Urinary bladder (tissue), 4 donors: ENCODE measurements around the gene LRP1B. TPM values are rescaled to one million over a fixed set of nuclear protein-coding genes. Genes with fewer than 3 reads are reported as not detected.

ENCODE experiments used
- DNase-seq: peaks from one replicate; pipeline ENCODE4 v3.0.0-alpha.2; 2015; ENCODE audit errors: extremely low spot score
- H3K27ac ChIP-seq: one replicate; pipeline ENCODE4 v1.5.1; 2013; ENCODE audit warnings: low read depth, mild to moderate bottlenecking, moderate library complexity
- H3K36me3 ChIP-seq: one replicate; pipeline ENCODE4 v1.6.1; 2013; ENCODE audit warnings: mild to moderate bottlenecking, moderate library complexity; ENCODE audit not compliant: insufficient read depth
- H3K4me1 ChIP-seq: one replicate; pipeline ENCODE4 v1.6.1; 2013; ENCODE audit warnings: mild to moderate bottlenecking, moderate library complexity; ENCODE audit not compliant: insufficient read depth
- H3K4me3 ChIP-seq: one replicate; pipeline ENCODE4 v1.5.1; 2013; ENCODE audit warnings: low read depth, low read length
- WGBS: extraction: QIAGEN DNeasy Blood & Tissue Kit; methylation state at CpG from one replicate; pipeline ENCODE4 v1.1.7; 2013; 5-methylcytosine and 5-hydroxymethylcytosine counted together
- polyA plus RNA-seq: library from polyadenylated mRNA; stranded (reverse); fragments of 200-250 nt; gene quantifications from one replicate; pipeline ENCODE4 v1.2.3, GENCODE V29; 2013
- total RNA-seq: library from RNA; depleted of rRNA; stranded (reverse); fragments of >200 nt; gene quantifications from one replicate; pipeline ENCODE4 v1.2.3, GENCODE V29; 2014
- donor health status: healthy with polysubstance abuse.
- donor health status: healthy.

Gene LRP1B
- total and polyA plus RNA-seq, 2 donors: 0.05 to 13.3 TPM

DNA sequence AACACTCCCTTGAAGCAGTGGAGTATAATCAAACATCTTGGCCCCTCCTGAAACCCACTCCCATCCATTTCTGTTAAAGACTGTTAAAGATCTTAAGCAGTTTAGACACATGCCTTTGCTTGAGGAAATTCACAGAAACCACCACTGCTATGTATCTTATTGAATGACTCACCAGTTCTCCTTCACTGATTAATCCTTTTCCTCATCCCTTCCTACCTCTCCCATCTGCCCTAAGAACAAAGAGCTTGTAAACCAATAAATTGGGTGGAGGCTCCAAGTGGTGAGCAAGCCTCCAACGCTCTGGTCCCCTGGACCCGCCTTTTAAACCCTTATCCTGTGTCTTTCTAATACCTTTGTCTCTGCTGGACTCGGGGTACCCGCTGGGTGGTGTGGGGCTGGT lies 746.1 kb downstream of the LRP1B start:
- 78% methylated on average over 4 of the region's 4 CpGs for WGBS
- H3K27ac ChIP-seq: no peak overlapping the region
- no peak overlapping the region for H3K4me3 ChIP-seq
- no peaks in the 10 kb centered on the region for H3K36me3 ChIP-seq
- no peaks in the 10 kb centered on the region for H3K4me1 ChIP-seq
- DNase-seq: no peak

DNA sequence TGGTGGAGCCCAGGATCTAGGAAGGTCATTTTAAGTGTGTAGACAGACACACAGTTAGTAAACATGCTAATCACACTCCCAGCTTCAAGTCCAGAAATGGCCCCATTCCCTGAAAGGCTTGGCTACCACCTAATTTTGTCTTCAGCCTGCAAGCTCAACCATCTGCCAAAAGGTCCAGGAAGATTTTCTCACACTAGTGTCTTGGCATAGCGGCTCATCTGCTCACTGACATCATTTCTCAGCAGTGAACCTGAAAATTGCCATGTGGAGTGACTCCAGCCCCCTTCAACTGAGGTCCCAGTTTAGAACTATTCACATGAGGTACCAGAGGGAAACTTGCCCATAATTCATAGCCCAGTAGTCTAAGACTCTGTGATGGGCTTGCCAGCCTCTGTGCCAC lies 748.9 kb downstream of the LRP1B start:
- DNase-seq: no peak
- 97% methylated on average over 1 of the region's 1 CpG for WGBS
- Histone ChIP-seq H3K4me1 (no peaks in the 10 kb centered on the region), H3K36me3 (no peaks in the 10 kb centered on the region), H3K4me3 (no peak overlapping the region), H3K27ac (no peak overlapping the region)

DNA sequence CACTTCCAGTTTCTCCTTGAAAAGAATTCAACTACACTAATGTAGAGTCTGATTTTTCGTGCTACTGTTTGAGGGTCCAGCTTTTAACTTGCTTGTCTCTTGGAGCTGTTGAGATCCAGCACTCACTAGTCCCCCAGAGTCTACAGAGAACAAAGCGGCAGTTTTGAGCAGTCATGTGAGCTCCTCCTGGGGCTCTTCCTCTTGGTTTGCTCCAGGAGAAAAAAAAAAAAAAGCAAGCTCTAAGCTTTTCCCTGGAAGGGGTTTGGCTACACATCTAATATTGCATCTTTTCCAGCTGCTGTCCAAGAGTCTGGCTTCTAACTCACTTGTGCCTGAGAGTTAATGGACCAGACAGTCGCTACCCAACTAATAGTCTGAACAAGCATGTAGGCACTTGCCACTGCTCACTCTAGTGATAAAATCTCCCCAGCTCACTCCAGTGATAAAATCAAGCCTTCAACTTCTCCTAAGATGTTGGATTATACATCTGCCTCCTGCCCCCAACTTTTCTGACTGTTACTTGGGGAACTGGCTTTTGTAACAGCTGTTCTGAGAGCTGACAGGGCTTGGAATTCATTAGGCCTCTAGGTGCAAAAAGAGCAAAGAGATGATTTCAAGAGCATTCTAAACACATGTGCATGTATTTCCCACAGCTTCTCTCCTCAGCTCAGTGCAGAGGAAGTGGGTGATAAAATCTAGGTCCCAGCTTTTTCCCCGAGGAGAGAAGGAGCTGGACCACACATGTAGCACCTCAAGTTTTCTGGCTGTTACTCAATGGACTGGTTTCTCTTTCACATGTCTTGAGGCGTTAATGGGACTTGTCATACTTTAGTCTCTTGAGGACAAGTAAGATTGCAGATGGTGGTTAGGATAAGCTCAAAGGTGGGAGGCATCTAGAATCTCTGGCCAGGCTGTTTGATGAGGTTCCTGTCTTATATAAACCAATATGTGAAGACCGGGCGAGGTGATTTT lies 750.5 kb downstream of the LRP1B start:
- H3K36me3 ChIP-seq: no peaks in the 10 kb centered on the region
- H3K4me1 ChIP-seq: no peaks in the 10 kb centered on the region
- WGBS: 67% methylated on average over 7 of the region's 7 CpGs
- H3K27ac ChIP-seq: no peak overlapping the region
- H3K4me3 ChIP-seq: no peak overlapping the region
- DNase-seq: no peak

DNA sequence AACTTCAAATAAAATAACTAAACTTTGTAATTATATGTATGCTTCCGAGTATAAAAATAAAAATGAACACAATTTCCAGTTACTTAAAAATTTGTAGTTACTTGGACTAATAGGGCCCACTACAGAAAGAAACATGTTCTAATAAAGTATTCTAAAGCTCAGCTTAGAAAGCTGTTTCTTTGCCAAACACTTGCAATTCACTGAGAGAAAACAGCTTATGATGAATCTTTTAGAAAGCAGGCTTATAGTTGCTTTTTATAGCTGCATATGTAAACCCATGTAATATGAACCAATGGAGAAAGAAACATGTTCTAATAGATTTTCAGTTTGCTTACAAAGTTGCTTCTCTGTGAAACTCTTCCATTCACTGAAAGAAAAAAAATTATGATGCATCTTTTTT lies 766.0 kb downstream of the LRP1B start:
- no peak overlapping the region for H3K27ac ChIP-seq
- no peak for DNase-seq
- H3K36me3 ChIP-seq: no peaks in the 10 kb centered on the region
- 78% methylated on average over 1 of the region's 1 CpG for WGBS
- H3K4me1 ChIP-seq: no peaks in the 10 kb centered on the region
- H3K4me3 ChIP-seq: no peak overlapping the region

DNA sequence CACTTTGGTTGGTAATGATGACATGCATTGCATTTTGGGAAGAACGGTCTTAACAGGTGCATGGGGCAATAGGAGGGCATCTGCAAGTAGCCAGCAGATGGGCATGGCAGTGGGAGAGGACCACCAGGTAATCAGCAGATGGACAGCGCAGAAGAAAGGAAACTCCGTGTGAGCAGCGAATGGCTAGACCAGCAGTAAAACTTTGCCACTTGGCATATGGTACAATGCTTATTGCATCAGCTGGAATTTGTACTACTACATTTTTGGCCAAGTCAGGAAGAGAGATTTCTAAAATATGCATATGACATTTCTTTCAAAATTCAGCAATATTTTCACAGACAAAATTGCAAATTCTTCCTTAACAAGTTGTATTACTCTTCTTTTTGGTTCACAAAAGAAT lies 768.5 kb downstream of the LRP1B start:
- no peaks in the 10 kb centered on the region for H3K4me1 ChIP-seq
- WGBS: 90% methylated on average over 4 of the region's 4 CpGs
- H3K4me3 ChIP-seq: no peak overlapping the region
- H3K36me3 ChIP-seq: no peaks in the 10 kb centered on the region
- no peak overlapping the region for H3K27ac ChIP-seq
- DNase-seq: no peak

DNA sequence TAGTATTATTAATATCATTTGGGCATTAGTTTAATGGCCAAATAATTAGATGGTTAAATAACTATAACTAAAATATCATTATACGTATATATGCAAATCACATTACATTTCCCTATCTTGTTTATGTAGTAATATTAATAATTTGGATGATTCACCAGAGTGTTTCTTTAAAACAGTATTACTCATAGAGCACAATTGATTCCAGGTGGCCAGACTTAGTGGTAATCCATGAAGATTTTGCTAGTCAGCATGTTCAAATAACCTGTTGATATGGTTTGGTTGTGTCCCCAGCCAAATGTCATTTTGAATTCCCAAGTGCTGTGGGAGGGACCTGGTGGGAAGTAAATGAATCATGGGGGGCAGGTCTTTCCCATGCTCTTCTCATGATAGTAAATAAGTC lies 782.3 kb downstream of the LRP1B start:
- WGBS: 93% methylated on average over 1 of the region's 1 CpG
- no peak overlapping the region for H3K4me3 ChIP-seq
- no peak for DNase-seq
- H3K36me3 ChIP-seq: no peaks in the 10 kb centered on the region
- no peak overlapping the region for H3K27ac ChIP-seq
- no peaks in the 10 kb centered on the region for H3K4me1 ChIP-seq

DNA sequence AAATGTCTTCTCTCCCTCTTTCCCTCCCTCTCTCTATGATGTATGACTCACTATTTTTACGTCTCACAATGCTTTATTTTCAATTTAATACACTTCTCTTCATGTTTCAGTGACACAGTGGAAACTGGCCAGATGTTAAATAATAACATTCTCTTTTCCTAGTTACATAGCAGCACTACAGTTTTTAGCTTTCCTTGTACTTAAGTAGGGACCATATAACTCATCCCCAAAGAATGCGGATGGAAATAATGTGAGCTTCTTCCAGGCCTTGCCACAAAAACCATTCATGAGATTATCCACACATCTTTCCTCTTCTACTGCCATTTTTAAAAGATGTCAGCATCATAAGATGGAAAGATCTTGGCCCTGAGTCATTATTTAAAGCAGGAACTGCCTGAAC lies 789.4 kb downstream of the LRP1B start:
- no peak for DNase-seq
- no peaks in the 10 kb centered on the region for H3K36me3 ChIP-seq

DNA sequence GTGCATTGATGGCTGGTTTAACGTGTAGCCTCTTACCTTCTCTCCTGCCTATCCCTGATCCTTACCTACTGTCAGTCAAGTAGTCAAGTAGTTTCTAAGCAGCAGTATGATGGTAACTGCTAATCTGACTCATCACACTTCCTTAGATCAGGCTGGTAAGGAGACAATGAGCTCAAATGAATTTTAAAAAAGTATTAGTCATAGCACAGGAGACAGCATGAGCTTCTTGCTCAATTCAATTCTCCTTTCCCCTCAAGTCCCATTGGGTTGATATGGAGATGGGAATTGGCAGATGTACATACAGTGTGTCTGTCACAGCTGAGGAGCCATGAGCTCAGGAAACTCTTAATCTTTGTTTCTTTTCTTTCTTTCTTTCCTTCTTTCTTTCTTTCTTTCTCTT lies 799.7 kb downstream of the LRP1B start:
- 85% methylated on average over 1 of the region's 1 CpG for WGBS
- Histone ChIP-seq H3K36me3 (no peaks in the 10 kb centered on the region), H3K27ac (no peak overlapping the region), H3K4me3 (no peak overlapping the region), H3K4me1 (no peaks in the 10 kb centered on the region)
- no peak for DNase-seq

More for the DNA sequence above, 789.4 kb downstream of the LRP1B start:
- 30% methylated on average over 2 of the region's 2 CpGs for WGBS
- Histone ChIP-seq H3K4me3 (no peak overlapping the region), H3K27ac (no peak overlapping the region), H3K4me1 (no peaks in the 10 kb centered on the region)

DNA sequence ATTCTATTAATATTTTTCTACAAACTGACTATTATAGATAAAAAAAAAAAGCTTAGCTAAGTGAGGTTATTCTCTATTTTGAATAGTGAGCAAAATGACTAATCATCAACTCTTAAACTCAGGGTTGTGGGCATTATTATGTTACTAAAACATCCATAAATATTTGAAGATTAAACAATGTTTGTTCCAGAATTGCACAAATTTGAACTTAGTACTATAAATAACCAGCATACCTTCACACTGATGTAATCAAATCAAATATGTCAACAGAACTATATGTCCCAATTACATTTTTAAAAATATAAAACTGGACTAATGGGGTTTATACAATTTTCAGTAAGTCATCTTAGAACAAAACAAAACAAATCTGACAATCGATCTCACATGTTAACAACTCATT lies 800.9 kb downstream of the LRP1B start:
- Histone ChIP-seq H3K4me3 (no peak overlapping the region), H3K27ac (no peak overlapping the region), H3K36me3 (no peaks in the 10 kb centered on the region), H3K4me1 (no peaks in the 10 kb centered on the region)
- 66% methylated on average over 1 of the region's 1 CpG for WGBS
- no peak for DNase-seq

DNA sequence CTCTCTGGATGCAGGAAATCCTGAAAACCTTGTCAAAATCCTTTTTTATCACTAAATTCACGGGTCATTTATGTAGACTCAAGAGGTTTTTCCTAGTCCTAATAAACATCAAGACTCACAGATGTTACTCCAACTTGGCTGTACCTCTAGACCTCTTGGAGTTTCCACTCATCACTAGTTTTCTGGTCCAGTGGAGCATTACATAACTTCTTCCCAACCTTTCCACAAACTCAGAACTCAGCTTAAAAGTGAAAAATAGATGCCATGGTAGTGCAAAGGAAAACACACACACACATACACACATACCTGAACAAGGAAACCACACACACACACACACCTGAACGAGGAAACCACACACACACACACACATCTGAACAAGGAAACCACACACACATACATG lies 807.2 kb downstream of the LRP1B start:
- H3K4me1 ChIP-seq: no peaks in the 10 kb centered on the region
- no peak overlapping the region for H3K27ac ChIP-seq
- WGBS: 76% methylated on average over 2 of the region's 2 CpGs
- no peak for DNase-seq
- no peaks in the 10 kb centered on the region for H3K36me3 ChIP-seq
- H3K4me3 ChIP-seq: no peak overlapping the region

DNA sequence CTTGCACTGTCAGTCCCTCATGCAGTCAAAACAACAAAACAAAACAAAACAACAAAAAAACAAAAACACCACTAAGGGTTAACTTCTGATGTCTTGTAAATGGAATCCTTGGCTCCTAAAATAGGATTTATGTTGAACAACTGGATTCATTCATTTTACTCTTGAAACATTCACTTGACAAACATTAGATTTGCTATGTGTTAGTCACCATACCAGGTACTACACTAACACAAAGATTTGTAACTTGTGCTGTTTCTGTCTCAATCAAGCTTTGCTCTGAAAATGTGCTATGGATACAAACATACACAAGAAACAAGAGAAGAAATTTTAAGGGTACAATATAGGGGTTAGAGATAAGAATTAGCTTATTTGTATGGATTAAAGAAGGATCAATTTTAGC lies 812.8 kb downstream of the LRP1B start:
- no peaks in the 10 kb centered on the region for H3K36me3 ChIP-seq
- H3K4me3 ChIP-seq: no peak overlapping the region
- no peak for DNase-seq
- H3K4me1 ChIP-seq: no peaks in the 10 kb centered on the region
- H3K27ac ChIP-seq: no peak overlapping the region

DNA sequence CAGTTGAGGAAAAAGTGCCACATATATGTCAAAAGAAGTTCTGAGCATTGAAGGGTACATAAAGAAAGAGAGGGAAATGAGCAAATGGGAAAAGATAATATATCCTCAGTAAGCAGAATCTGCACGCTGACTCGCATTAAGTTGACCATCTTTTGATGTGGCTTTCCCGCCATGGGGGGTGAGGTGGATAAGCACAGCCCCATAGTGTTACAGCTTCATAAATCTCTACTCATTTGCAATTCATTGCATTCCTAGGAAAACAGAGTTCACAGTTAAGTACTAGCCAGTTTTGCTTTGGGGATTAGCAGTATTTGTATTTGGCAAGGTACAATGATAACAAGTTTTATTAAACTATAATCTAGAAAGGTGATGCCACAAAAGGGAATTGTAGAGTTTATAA lies 814.2 kb downstream of the LRP1B start:
- no peak for DNase-seq
- Histone ChIP-seq H3K4me3 (no peak overlapping the region), H3K4me1 (no peaks in the 10 kb centered on the region), H3K27ac (no peak overlapping the region), H3K36me3 (no peaks in the 10 kb centered on the region)
- WGBS: 94% methylated on average over 3 of the region's 3 CpGs

DNA sequence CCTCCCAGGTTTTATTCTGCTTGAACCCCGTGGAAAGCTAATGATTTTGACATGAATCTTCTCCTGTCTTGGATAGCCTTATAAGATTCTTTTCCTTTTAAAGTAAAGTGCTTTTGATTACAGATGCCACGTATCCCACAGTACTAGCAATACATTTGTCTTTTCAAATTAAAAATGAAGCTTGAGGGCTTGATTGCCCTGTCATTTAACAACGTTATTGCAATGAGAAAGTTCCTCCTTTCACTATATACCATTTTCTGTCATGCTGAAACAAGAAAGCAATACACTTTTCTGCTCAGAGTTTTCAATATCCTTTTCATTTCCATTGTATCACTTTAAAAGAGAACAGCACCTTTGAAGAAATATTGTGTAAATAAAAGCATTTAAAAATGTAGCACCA lies 814.7 kb downstream of the LRP1B start:
- Histone ChIP-seq H3K4me3 (no peak overlapping the region), H3K4me1 (no peaks in the 10 kb centered on the region), H3K27ac (no peak overlapping the region), H3K36me3 (no peaks in the 10 kb centered on the region)
- 83% methylated on average over 3 of the region's 3 CpGs for WGBS
- DNase-seq: no peak

DNA sequence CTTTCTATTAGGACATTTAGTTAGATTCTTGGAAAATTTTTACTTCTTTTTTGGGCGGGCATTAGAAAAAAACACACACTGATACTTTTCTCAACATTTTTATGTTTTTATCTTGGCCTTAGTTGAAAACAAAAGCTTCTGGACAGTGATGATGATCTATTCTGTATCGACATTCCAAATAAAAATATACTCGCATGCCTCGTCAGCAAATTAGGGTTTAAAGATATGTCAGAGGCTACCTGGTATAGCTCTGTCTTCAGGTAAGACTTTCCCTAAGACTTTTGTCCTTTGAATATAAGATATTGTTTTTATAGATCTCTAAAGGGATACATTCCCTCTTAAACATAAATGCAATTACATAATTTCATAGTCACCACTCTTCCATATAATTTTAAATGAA lies 816.8 kb downstream of the LRP1B start:
- DNase-seq: no peak
- Histone ChIP-seq H3K4me3 (no peak overlapping the region), H3K27ac (no peak overlapping the region), H3K36me3 (no peaks in the 10 kb centered on the region), H3K4me1 (no peaks in the 10 kb centered on the region)
- 95% methylated on average over 4 of the region's 4 CpGs for WGBS
